Measurements from ENCODE around the gene GFPT1.
"Not testable (repeated sequence)": the region's sequence is repeated elsewhere in the genome, so short reads cannot be mapped to it uniquely, and the experiment has no call there.

Gene GFPT1

GRCh38 chr2:69385443-69386151 is 1.4 kb downstream of the GFPT1 start:
- peak overlapping the region in 6 of 7 experiments; percentile 83 to 99 (median 90) for H3K4me3 ChIP-seq
- H3K27ac ChIP-seq: peak overlapping the region in 8 of 21 experiments; percentile 78 to 91 (median 88)

- Histone ChIP-seq H3K27ac (no peak overlapping the region), H3K4me3 (no peak overlapping the region)
Observed at GRCh38 chr2:69384618-69385081, 2.4 kb downstream of the GFPT1 start.

- Histone ChIP-seq H3K27ac (no peak overlapping the region), H3K4me3 (no peak overlapping the region)
Observed at GRCh38 chr2:69383176-69383812, 3.7 kb downstream of the GFPT1 start.

GRCh38 chr2:69382547-69382946 is 4.5 kb downstream of the GFPT1 start:
- H3K27ac ChIP-seq: no peak overlapping the region

GRCh38 chr2:69381337-69381737 is 5.7 kb downstream of the GFPT1 start:
- Histone ChIP-seq H3K4me3 (no peak overlapping the region), H3K27ac (no peak overlapping the region)

More at GRCh38 chr2:69382547-69382946, 4.5 kb downstream of the GFPT1 start:
- H3K4me3 ChIP-seq: no peak overlapping the region

- Histone ChIP-seq H3K27ac (no peak overlapping the region), H3K4me3 (no peak overlapping the region)
Observed at GRCh38 chr2:69380072-69380917, 6.7 kb downstream of the GFPT1 start.

- Histone ChIP-seq H3K4me3 (no peak overlapping the region), H3K27ac (no peak overlapping the region)
Observed at GRCh38 chr2:69376403-69376802, 10.6 kb downstream of the GFPT1 start.

- Histone ChIP-seq H3K27ac (no peak overlapping the region), H3K4me3 (no peak overlapping the region)
Observed at GRCh38 chr2:69375494-69376353, 11.3 kb downstream of the GFPT1 start.

GRCh38 chr2:69372767-69373166 is 14.3 kb downstream of the GFPT1 start:
- no peak overlapping the region for H3K27ac ChIP-seq
- no peak overlapping the region for H3K4me3 ChIP-seq

- Histone ChIP-seq H3K27ac (no peak overlapping the region), H3K4me3 (no peak overlapping the region)
Observed at GRCh38 chr2:69369802-69370201, 17.2 kb downstream of the GFPT1 start.

- Histone ChIP-seq H3K27ac (no peak overlapping the region), H3K4me3 (no peak overlapping the region)
Observed at GRCh38 chr2:69368588-69368987, 18.4 kb downstream of the GFPT1 start.

- Histone ChIP-seq H3K4me3 (no peak overlapping the region), H3K27ac (no peak overlapping the region)
Observed at GRCh38 chr2:69359371-69359770, 27.7 kb downstream of the GFPT1 start.

- Histone ChIP-seq H3K27ac (no peak overlapping the region), H3K4me3 (no peak overlapping the region)
Observed at GRCh38 chr2:69358914-69359313, 28.1 kb downstream of the GFPT1 start.

GRCh38 chr2:69356471-69356870 is 30.6 kb downstream of the GFPT1 start:
- Histone ChIP-seq H3K4me3 (no peak overlapping the region), H3K27ac (no peak overlapping the region)

GRCh38 chr2:69354976-69355375 is 32.1 kb downstream of the GFPT1 start:
- H3K27ac ChIP-seq: not testable (repeated sequence)

GRCh38 chr2:69353360-69353759 is 33.7 kb downstream of the GFPT1 start:
- Histone ChIP-seq H3K4me3 (no peak overlapping the region), H3K27ac (no peak overlapping the region)

More at GRCh38 chr2:69354976-69355375, 32.1 kb downstream of the GFPT1 start:
- not testable (repeated sequence) for H3K4me3 ChIP-seq

GRCh38 chr2:69348781-69349180 is 38.2 kb downstream of the GFPT1 start:
- H3K27ac ChIP-seq: no peak overlapping the region

GRCh38 chr2:69345434-69345833 is 41.6 kb downstream of the GFPT1 start:
- H3K4me3 ChIP-seq: no peak overlapping the region
- no peak overlapping the region for H3K27ac ChIP-seq

More at GRCh38 chr2:69348781-69349180, 38.2 kb downstream of the GFPT1 start:
- H3K4me3 ChIP-seq: no peak overlapping the region

- H3K27ac ChIP-seq: no peak overlapping the region
- H3K4me3 ChIP-seq: no peak overlapping the region
Observed at GRCh38 chr2:69344305-69344704, 42.7 kb downstream of the GFPT1 start.

All from skin epidermis (tissue), 12 donors.